H54 (cell line): ENCODE measurements around the gene RTP5.

Source experiments
- DNase-seq: peaks from one replicate; pipeline ENCODE4 v3.0.0; 2011; ENCODE audit warnings: low spot score, mixed read lengths; ENCODE audit not compliant: insufficient read length
- FAIRE-seq: peaks from 3 replicates; lab custom pipeline; 2011; peaks lifted over from hg19 to GRCh38; lab: Jason Lieb, UNC
- POLR2A ChIP-seq: IDR thresholded peaks from 2 replicates; pipeline ENCODE4 v1.6.1; 2011; ENCODE audit warnings: low read depth, mild to moderate bottlenecking, low read length

Gene RTP5

DNA sequence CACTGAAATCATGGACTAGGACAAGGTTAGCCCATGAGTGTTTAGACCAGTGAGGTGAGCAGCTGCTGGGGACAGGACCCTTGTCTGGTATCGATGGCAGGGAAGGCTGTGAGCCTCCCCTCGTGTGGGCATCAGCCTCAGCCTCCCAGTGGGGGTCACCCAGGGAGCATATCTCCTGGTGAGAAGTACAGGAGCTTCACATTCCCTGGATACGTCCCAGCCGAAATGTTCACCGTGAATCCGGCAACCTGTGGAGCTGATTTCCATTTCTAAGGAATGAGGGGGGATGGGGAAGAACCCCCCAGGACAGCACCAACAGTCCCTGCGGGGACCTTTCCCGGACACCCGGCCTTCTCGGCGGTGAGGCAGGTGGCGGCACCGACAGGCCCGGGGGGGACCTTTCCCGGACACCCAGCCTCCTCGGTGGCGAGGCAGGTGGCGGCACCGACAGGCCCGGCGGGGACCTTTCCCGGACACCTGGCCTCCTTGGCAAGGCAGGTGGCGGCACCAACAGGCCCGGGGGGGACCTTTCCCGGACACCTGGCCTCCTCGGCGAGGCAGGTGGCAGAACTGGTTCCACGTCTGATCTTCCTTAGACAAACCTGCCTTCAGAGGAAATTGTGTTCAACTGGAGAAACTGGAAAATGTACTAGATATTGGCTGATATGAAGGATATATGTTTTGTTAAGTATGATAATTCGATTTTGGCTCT lies 21.2 kb downstream of the RTP5 start:
- no peak for TF ChIP-seq POLR2A
- DNase-seq (no peak), FAIRE-seq (no peak)

DNA sequence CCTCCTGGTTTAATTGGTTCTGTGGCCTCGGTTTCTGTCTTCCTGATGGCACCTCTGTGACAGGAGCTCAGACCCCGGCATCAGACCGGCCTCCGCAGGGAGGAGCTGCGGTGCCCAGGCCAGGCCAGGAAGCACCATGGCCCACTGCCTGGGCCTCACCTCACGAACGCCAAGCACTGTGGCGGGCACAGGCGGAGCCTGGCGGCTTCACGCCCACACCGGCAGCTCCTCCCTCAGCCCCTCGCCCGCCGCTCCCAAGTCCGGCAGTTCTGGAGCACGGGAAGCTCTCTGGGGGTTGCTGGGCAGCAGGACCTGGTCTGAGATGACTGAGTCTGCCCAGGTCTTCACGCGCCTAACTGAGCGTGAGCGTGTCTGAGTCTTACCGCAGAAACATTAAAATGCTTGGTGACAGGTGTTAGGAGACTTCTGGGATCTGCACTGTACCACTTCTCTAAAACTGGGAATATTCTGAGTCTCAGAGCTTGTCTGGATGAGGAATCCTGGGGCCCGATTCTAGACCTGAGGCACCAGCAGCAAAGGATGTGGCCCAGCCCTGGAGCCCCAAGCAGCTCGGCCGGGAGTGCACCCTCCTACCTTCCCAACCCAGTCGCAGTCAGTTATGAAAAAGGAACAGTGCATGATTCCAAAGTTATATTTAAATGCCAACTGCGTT lies 21.9 kb downstream of the RTP5 start:
- TF ChIP-seq POLR2A = no peak
- DNase-seq (no peak), FAIRE-seq (no peak)

DNA sequence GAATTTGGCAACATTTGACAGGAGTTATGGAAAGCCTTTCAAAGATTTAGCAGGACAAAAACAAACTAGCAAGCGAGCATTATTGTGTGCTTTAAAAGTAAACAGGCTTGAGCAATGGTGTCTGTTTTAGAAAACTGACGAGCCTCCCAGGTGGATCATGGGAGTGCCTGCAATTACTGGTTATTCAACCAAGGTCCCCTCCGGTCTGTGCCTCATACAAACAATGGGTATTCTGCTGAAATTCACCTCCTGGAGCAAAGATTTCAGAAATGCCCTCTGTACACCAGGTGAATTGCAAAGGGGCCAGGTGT lies 22.4 kb downstream of the RTP5 start:
- no peak for TF ChIP-seq POLR2A
- FAIRE-seq = no peak
- DNase-seq = no peak

DNA sequence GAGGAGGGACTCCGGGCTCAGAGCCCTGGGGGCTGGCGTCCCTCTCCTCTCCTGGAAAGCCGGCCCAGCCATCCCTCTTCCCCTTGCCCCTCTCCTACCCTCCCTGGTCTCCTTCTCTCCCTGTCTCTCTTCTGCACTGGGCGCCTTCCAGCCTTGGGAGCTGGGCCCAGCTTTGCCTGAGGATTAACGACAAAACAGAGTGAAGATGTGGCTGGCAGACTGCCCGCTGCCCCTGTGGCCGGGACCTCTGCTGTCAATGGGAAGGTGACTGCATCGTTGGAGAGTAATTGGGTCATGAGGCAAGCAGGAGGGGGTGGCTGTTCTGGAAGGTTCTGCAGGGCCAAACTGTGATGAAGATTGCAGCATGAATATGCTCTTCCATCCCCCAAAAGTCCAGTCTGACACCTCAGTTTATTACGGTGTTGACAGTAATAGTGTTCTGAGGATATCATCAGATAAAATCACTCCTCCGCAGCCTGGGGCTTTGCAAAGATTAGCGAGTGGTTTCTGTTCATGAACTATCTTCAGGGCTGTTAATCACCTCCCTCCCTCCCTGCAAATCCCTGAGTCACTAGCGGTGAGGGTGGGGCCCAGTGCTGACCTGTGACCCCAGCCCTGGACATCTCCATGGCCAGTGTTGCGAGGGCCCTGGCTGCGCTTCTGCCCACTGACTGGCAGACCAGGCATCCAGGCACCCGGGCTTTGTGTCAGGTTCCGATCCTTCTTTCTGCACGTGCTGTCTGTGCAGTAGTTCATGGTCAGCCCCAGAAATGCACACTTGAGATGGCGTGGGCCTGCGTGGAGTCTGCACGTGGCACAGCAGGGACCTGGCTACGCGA lies 23.0 kb downstream of the RTP5 start:
- no peak for TF ChIP-seq POLR2A
- FAIRE-seq = no peak
- no peak for DNase-seq

DNA sequence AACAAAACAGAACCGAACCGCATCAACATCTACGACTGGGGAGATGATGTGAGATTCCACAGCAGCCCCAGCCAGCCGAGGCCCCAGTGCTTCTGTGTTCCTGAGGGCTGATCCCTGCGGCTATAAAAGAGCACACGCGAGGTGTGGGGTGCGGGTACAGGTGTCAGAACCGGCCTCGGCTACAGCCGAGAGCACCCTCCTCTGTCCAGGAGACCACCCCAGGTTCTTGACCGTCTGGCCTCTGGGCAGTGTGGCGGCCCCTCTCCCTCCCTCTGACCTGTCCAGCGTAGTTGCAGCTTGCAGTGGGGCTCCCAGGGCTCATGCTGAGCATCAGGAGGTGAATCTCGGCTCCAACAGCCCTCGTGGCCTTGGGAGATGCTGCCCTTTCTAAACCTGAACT lies 23.7 kb downstream of the RTP5 start:
- no peak for FAIRE-seq
- no peak for TF ChIP-seq POLR2A

DNA sequence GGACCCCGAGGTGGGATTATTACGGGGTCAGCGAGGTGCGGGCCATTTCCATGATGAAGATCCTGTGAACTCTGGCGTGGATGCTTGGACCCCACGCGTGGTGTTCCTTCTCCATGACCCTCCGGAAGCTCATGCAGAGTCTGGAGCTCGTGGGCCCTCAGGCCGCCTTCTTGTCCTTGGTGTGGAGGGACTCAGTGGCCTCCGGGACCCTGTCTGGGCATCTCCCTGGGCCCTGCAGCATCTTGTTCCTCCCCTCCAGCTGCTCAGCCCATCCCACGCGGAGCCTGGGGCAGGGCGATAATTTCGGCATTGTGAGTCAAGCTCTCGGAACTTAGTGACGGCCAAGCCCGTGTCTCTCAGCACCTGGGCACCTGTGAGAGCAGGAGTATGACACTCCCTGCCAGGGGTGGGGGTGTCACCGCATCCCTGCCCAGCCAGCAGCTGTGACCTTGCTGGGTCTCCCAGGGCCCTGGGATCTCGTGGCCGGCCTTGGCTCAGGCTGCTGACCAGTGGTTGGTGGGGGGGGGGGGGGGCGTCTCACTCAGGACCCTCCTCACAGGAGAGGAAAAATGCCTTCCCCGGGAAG lies 24.6 kb downstream of the RTP5 start:
- DNase-seq (no peak), FAIRE-seq (no peak)
- no peak for TF ChIP-seq POLR2A

More for the DNA sequence above, 23.7 kb downstream of the RTP5 start:
- DNase-seq = no peak

DNA sequence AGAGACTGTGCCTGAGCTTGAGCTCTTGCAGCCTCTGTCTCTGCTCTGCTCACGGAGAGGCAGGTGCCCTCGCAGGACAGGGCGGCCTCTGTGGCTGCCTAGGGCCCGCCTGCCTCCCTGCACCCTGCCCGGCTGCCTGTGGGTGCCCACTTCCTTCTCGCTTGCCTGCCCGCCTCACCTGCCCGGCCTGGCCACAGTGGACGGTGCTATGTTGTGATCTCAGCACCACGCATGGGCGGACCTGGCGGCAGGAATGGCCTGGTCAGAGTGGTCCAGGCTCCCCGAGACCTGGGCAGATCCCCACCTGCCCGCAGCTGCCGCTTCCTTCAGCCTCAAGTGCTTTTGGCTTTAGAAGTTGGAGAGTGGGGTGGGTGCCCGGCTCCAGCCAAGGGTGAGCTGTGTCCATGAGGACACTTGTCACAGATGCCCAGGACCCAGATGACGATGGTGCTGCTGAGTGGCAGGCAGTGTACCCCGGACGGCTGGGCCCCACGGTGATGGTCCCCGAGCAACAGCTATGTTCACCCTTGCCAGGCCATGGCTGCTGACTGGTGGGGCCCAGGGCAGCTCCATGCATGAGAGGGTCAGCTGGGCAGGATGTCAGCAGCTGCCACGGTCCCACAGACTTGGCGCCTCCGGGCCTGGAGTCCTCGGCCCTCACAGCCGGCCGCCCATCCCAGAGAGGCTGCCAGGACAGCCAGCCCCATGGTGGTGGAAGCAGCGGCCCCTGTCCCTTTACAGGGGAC lies 25.3 kb downstream of the RTP5 start:
- no peak for FAIRE-seq
- TF ChIP-seq POLR2A = no peak
- no peak for DNase-seq

DNA sequence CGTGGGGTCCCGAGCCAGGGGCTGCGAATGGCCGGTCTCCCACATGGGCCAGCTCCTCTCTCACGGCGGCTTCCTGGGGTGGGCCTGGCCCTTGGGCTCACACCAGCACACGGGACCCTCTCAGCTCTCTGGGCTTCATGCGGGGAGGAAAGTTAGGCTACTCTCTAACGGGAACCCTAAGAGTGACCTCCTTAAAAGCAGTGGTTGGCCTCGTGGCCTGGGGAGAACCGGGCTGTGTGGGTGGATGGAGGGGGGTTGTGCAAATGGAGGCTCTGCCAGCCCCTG lies 25.8 kb downstream of the RTP5 start:
- no peak for FAIRE-seq
- TF ChIP-seq POLR2A = no peak
- DNase-seq = no peak

DNA sequence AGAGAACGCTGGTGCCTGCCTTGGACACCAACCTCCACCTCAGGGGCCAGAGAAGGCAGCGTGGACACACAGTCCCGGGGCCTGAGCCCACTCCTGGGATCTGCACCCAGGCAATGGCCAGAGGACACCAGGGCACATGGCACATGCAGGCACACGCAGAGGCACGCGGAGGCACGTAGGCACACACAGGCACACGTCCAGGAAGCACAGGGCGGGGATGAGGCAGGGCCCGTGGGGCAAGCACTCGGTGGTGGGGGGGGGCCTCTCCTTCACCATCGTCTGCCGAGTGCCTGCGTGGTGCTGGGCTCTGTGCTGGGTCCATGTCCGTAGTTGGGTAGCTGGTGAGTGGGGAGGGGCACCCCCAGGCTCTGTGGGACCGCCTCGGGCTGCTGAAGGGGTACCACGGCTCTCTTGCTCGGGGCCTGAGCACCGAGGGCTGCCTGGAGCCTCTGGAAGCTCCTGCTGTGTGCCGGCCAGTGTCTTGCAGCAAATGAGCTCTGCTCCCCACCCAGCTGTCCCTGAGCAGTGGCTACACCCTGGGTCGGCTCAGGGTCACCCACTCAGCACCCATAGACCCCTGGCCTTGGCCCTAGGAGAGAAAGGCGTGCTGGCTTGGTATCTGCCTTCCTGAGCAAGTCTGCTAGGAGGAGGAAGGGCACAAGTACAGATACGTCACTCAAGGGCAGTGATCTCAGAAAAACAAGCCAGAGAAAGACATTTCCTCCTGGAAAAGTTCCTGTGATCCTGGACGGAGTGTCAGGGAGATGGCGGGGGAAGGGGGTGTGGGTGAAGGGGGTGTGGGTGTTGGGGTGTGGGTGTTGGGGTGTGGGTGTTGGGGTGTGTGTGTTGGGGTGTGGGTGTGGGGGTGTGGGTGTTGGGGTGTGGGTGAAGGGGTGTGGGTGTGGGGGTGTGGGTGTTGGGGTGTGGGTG lies 26.4 kb downstream of the RTP5 start:
- no peak for TF ChIP-seq POLR2A
- no peak for FAIRE-seq
- no peak for DNase-seq

DNA sequence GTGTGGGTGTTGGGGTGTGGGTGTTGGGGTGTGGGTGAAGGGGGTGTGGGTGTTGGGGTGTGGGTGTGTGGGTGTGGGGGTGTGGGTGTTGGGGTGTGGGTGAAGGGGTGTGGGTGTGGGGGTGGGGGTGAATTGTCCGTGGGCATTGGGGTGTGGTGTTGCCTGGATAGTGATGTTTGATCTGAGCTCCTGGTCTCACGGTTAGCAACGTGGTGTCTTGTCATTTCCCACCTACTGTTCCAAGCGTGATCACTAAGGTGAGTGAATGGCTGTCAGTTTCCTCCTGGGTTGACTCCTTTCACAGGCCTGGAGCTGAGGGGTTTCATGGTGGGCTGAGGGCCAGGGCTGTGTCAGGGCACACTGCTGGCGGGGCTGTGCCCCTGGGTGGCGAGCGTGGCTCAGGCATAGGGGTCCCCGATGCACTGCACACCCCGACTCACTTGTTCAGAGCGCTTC lies 27.2 kb downstream of the RTP5 start:
- DNase-seq (no peak), FAIRE-seq (no peak)

DNA sequence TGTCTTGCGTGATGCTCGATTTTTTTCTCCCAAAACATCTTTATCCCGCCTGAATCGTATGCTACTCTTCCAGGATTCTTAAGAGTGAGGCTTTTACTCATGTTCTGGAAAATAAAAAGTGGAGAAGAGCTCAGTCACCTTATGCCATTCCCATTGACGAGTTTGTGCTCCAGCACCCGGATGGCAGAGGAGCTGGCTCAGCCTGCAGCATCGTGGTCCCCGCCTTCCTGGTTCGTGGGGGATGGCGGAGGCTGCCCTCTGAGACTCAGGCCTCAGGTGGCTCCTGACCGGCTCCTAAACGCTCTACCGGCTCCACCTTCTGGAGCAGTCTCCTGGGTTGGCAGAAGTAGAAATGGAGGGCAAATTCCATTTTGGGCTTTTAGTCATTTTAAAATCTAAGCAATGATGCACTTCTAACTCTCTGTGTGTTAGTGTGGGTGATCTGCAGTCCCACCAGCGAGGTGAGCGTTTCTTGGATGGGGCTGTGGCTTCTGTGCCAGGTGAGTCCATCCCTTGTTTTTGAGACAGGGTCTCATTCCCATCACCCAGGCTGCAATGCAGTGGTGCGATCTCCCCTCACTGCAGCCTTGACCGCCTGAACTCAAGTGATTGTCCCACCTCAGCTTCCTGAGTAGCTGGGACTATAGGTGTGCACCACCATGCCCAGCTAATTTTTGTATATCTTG lies 27.8 kb downstream of the RTP5 start:
- FAIRE-seq = no peak
- TF ChIP-seq POLR2A = no peak

More for the DNA sequence above, 27.2 kb downstream of the RTP5 start:
- no peak for TF ChIP-seq POLR2A

More for the DNA sequence above, 27.8 kb downstream of the RTP5 start:
- DNase-seq = no peak
